ENCODE results near the gene MMP24. TPM values are rescaled to one million over a fixed set of nuclear protein-coding genes. Genes with fewer than 3 reads are reported as not detected.

MMP24 gene
- total RNA-seq, 1 experiment from 2014 or later: not detected

DNA sequence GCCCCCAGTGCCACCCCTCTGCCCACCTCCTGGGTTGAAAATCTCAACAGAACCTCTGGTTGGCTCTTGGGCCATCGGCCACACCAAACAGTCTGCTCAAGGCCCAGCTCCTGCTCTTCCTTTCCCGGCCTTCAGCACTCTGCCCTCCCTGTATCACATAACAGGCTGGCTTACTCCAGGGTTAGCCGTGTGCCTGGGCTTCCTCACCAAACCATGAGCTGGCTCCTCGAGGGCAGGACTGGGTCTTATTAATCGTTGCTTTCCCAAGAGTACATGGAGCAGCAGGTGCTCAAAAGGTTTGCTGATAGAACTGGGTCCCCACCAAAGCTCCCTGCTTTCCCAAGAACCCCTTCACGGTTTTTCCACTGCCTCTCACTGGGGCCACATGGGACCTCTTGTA is 78.5 kb downstream of the MMP24 start:
- intact Hi-C loops (cut with micrococcal nuclease): loop anchor here (1.0 kb wide), 2 partner anchors 24 to 134 kb away; no protein-coding TSS in a partner anchor
- POLR2A ChIA-PET: interaction anchor here (0.8 to 13.4 kb wide), 20 partner anchors 13 to 358 kb away, joined by 3 to 468 read pairs (median 20); partner anchors contain the start of genes CEP250, EDEM2, EIF6 and GDF5
- no TSS peak for BruUV-seq (replicated peaks)
- Mint-ChIP-seq H3K27ac (ENCODE audit: low read depth, unreplicated experiment) (peak overlapping the region; percentile 94), H3K4me1 (ENCODE audit: insufficient read depth, unreplicated experiment) (peaks cover 69% of the 10 kb centered on the region), H3K27me3 (ENCODE audit: insufficient read depth, unreplicated experiment) (no peaks in the 10 kb centered on the region), H3K4me3 (ENCODE audit: unreplicated experiment) (no peak overlapping the region), H3K36me3 (ENCODE audit: insufficient read depth, unreplicated experiment) (peaks cover 6% of the 10 kb centered on the region), H3K9me3 (ENCODE audit: unreplicated experiment) (no peaks in the 10 kb centered on the region)
- CTCF ChIA-PET: interaction anchor here (0.6 to 16.2 kb wide), 30 partner anchors 8 to 179 kb away, joined by 3 to 374 read pairs (median 9); partner anchors contain the start of genes CEP250, EIF6, FAM83C and GDF5
- TF ChIP-seq, protein P1, sequence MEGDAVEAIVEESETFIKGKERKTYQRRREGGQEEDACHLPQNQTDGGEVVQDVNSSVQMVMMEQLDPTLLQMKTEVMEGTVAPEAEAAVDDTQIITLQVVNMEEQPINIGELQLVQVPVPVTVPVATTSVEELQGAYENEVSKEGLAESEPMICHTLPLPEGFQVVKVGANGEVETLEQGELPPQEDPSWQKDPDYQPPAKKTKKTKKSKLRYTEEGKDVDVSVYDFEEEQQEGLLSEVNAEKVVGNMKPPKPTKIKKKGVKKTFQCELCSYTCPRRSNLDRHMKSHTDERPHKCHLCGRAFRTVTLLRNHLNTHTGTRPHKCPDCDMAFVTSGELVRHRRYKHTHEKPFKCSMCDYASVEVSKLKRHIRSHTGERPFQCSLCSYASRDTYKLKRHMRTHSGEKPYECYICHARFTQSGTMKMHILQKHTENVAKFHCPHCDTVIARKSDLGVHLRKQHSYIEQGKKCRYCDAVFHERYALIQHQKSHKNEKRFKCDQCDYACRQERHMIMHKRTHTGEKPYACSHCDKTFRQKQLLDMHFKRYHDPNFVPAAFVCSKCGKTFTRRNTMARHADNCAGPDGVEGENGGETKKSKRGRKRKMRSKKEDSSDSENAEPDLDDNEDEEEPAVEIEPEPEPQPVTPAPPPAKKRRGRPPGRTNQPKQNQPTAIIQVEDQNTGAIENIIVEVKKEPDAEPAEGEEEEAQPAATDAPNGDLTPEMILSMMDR (IDR thresholded peaks at IDR 0.05; ENCODE audit: unreplicated experiment): no peak
- no peak for DNase-seq (ENCODE audit: unreplicated experiment)

DNA sequence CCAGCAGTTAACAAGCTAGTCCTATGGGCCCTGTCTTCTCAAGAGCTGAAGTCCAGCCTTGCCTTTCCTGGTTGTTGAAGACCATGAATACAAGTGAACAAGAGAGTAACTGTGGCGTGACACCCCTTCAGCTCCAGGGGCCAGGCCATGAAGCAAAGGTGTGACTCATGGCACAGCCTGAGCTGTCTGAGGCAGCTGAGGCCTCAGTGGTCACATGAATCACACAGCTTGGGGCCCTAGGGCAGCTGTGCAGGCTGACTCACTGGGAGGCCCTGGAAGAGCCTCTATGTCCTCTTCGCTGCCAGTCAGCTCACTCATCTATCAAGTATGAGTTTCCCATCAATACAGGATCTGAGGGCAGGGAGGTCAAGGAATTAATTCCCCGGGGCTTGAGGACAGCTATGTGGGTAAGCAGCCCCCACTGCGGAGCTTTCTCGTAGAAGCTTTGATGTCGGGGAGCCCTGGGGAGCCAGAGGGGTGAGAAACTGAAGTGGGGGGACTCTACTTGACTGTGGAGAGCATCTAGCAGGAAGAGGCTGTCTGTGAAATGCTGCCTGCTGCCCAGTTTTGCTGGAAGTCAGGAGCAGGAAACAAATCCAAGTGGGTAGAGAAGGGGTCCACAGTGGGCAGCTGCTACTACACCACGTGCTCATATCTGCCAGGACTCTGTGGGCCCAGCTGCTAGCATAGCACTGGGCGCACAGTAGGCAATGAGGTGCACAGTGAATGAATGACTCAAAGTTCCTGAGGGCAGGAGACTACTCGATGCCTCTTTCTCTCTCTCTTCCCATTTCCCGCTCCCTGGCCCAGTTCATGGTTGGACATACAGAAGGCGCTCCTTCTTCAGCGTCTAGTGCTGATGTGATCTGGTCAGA is 79.4 kb downstream of the MMP24 start:
- BruUV-seq (replicated peaks): no TSS peak
- Mint-ChIP-seq H3K4me1 (ENCODE audit: insufficient read depth, unreplicated experiment) (peaks cover 70% of the 10 kb centered on the region), H3K27ac (ENCODE audit: low read depth, unreplicated experiment) (peak overlapping the region; percentile 94), H3K9me3 (ENCODE audit: unreplicated experiment) (no peaks in the 10 kb centered on the region), H3K36me3 (ENCODE audit: insufficient read depth, unreplicated experiment) (peaks cover 6% of the 10 kb centered on the region), H3K4me3 (ENCODE audit: unreplicated experiment) (peak overlapping the region; percentile 72), H3K27me3 (ENCODE audit: insufficient read depth, unreplicated experiment) (no peaks in the 10 kb centered on the region)
- CTCF ChIA-PET: interaction anchor here (0.5 to 16.2 kb wide), 26 partner anchors 12 to 1300 kb away, joined by 3 to 374 read pairs (median 10); partner anchors contain the start of genes CEP250, EIF6, FAM83C and GDF5
- TF ChIP-seq, protein P1 (IDR thresholded peaks at IDR 0.05; ENCODE audit: unreplicated experiment): no peak
- intact Hi-C loops (cut with micrococcal nuclease): no loop called here
- DNase-seq (ENCODE audit: unreplicated experiment): peak; percentile 99
- POLR2A ChIA-PET: interaction anchor here (0.5 to 13.4 kb wide), 35 partner anchors 8 to 750 kb away, joined by 3 to 468 read pairs (median 5); partner anchors contain the start of genes CEP250, EDEM2, EIF6 and GDF5

DNA sequence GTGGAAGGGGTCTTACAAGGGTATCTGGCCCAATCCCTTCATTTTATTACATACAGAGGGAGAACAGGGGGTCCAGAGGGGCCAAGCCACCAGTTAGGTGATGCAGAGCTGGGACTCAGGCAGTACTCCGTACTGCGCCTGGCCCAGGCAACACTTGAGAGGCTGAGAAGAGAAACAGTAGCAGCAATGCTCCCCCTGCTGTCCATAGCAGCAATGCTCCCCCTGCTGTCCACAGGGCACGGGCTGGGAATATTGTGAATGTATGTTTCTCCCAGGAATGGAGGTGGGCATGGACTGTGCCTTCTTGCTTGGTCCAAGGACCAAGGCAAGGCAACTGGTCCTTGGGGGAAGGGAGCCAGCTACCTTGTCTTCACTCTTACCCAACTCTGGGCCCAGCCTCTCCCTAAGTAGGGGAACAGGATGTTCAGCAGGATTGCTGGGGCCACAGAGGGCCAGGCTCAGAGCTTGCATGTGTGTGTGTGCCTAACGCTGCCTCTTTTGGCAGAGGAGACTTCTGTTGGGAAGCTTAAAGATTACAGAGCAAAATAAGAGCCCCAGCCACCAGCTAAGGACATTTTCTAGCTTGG is 80.5 kb downstream of the MMP24 start:
- Mint-ChIP-seq H3K27ac (ENCODE audit: low read depth, unreplicated experiment) (peak overlapping the region; percentile 94), H3K4me1 (ENCODE audit: insufficient read depth, unreplicated experiment) (peaks cover 70% of the 10 kb centered on the region), H3K36me3 (ENCODE audit: insufficient read depth, unreplicated experiment) (peaks cover 6% of the 10 kb centered on the region), H3K4me3 (ENCODE audit: unreplicated experiment) (peak overlapping the region; percentile 72), H3K27me3 (ENCODE audit: insufficient read depth, unreplicated experiment) (no peaks in the 10 kb centered on the region), H3K9me3 (ENCODE audit: unreplicated experiment) (no peaks in the 10 kb centered on the region)
- DNase-seq (ENCODE audit: unreplicated experiment): peak; percentile 99
- ChIA-PET POLR2A (interaction anchor here (0.5 to 13.4 kb wide), 35 partner anchors 8 to 646 kb away, joined by 3 to 468 read pairs (median 6); partner anchors contain the start of genes ACSS2, CEP250, EDEM2 and EIF6), CTCF (interaction anchor here (0.6 to 16.2 kb wide), 23 partner anchors 10 to 1302 kb away, joined by 3 to 374 read pairs (median 4); partner anchors contain the start of genes CEP250, EIF6, GDF5 and UQCC1)
- TF ChIP-seq, protein P1 (IDR thresholded peaks at IDR 0.05; ENCODE audit: unreplicated experiment): peak; percentile 79
- intact Hi-C loops (cut with micrococcal nuclease): loop anchor here (1.0 kb wide), 1 partner anchor 162 kb away; no protein-coding TSS in a partner anchor
- BruUV-seq (replicated peaks): no TSS peak
